NB4 (cell line): ENCODE results near the gene IL1A.

Source experiments
- CTCF ChIP-seq: IDR thresholded peaks from one replicate; pipeline ENCODE4 v1.5.1; 2012; ENCODE audit warnings: low read depth, low read length
- MYC ChIP-seq: IDR thresholded peaks from 2 replicates; pipeline ENCODE4 v1.6.1; 2011; ENCODE audit warnings: low read depth, low read length
- POLR2A ChIP-seq: IDR thresholded peaks from 2 replicates; pipeline ENCODE4 v1.6.1; 2011; ENCODE audit warnings: mild to moderate bottlenecking; ENCODE audit not compliant: insufficient read length; ENCODE audit errors: extremely low read depth

GRCh38 chr2:112821142-112821541 lies 36.8 kb upstream of the IL1A start:
- TF ChIP-seq POLR2A (no peak), CTCF (no peak), MYC (no peak)
